ENCODE results near the gene KCNQ2. TPM values are rescaled to one million over a fixed set of nuclear protein-coding genes. Genes with fewer than 3 reads are reported as not detected.

The KCNQ2 gene
- total and polyA plus RNA-seq, 10 of the 15 experiments (the other 5 are each of a cell fraction or from before 2014, with no cell fraction given): 0.06 to 0.49 (median 0.26) TPM; not detected in 7

- no peak for TF ChIP-seq ZNF207 (IDR thresholded peaks at IDR 0.05; ENCODE audit: borderline replicate concordance)
These were observed 41.6 kb downstream of the KCNQ2 start (continued) for GRCh38 chr20:63430891-63431290.

- in situ Hi-C loops (cut with MboI) (no loop called here), intact Hi-C loops (cut with micrococcal nuclease; ENCODE audit: unreplicated experiment) (no loop called here)
- Histone ChIP-seq H3K4me2 (ENCODE audit: control insufficient read depth, insufficient read depth) (no peak overlapping the region), H3K9ac (ENCODE audit: control insufficient read depth, insufficient read depth, low read length) (no peak overlapping the region), H3K36me3 (ENCODE audit: control insufficient read depth in 2 of 2, insufficient read depth in 2 of 2, low read length in 1 of 2) (no peaks in the 10 kb centered on the region), H3K27me3 (replicated peaks in 1 of 2; ENCODE audit: control insufficient read depth in 2 of 2, insufficient read depth in 2 of 2, low read length in 1 of 2) (no peaks in the 10 kb centered on the region; a peak in 1 of 4 replicates), H3K4me1 (ENCODE audit: control insufficient read depth, insufficient read depth, low read length) (no peaks in the 10 kb centered on the region; the same call in 1 of the 2 replicates), H2AFZ (ENCODE audit: control insufficient read depth, low read depth, low read length) (no peak overlapping the region), H4K20me1 (ENCODE audit: control insufficient read depth, insufficient read depth) (no peaks in the 10 kb centered on the region), H3K27ac (ENCODE audit: control insufficient read depth, insufficient read depth) (no peak overlapping the region), H3K79me2 (ENCODE audit: control insufficient read depth, insufficient read depth, low read length) (no peaks in the 10 kb centered on the region), H3K4me3 (no peak overlapping the region), H3K9me3 (replicated peaks; ENCODE audit: control insufficient read depth, insufficient read depth, low read length) (no peaks in the 10 kb centered on the region; the same call in 2 of the 3 replicates)
- ChIA-PET POLR2A (no interaction called here), RAD21 (ENCODE audit: unreplicated experiment) (no interaction called here), CTCF (no interaction called here), SMC1A (ENCODE audit: uncharacterized antibody, unreplicated experiment) (no interaction called here)
- no peak for DNase-seq (ENCODE audit: low read depth, low spot score)
- 63% methylated on average over 15 of the region's 15 CpGs for WGBS (ENCODE audit: insufficient coverage, insufficient replicate concordance, low lambda C conversion rate, missing lambda C conversion rate)
- ATAC-seq: no peak
- TF ChIP-seq SMC3 (IDR thresholded peaks at IDR 0.05; ENCODE audit: borderline replicate concordance, low read length) (no peak), MEF2A (IDR thresholded peaks at IDR 0.05; ENCODE audit: insufficient read depth, low read depth, low read length) (no peak), SIN3A (IDR thresholded peaks at IDR 0.05; ENCODE audit: low read depth, low read length) (no peak)
- no TSS peak for BruUV-seq (replicated peaks)
- no peak for FAIRE-seq
These were observed 42.5 kb downstream of the KCNQ2 start for GRCh38 chr20:63429992-63430391.

DNA sequence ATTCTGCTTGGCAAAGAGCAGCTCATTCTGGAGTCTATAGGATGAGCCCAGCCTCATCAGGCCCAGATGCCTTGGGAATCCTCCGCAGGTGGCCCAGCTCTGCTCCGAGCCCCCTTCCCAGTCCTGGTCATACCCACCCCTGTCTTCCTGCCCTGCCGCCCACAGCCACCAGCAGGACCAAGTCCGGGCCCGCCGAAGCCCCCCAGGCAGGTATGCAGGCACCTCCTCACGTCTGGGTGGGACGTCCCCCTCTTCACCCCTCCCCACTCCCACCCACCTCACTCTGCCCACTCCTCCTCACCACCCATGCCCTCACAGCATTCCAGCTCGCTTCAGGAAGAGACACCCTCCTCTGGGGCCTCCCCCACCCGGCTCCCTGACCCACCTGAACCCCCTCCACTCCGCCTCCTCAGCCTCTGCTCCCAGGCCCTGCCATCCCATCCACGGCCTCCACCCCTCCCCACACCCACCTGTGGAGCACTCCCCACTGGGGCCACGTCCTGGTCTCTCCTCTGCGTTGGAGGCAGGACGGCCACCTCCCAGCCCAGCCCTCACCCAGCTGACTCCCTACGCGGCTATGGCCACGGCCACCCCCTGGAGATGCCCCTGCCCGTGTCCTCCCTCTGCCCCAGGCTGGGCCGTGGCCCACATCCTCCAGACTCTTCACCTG, 43.4 kb downstream of the KCNQ2 start:
- WGBS (ENCODE audit: insufficient coverage, insufficient replicate concordance, low lambda C conversion rate, missing lambda C conversion rate): 63% methylated on average over 14 of the region's 20 CpGs
- FAIRE-seq: no peak
- RAD21 ChIA-PET (ENCODE audit: unreplicated experiment): no interaction called here

More for the DNA sequence above, 43.4 kb downstream of the KCNQ2 start:
- Histone ChIP-seq H3K4me1 (ENCODE audit: control insufficient read depth, insufficient read depth, low read length) (no peaks in the 10 kb centered on the region; the same call in 1 of the 2 replicates), H3K36me3 (ENCODE audit: control insufficient read depth in 2 of 2, insufficient read depth in 2 of 2, low read length in 1 of 2) (no peaks in the 10 kb centered on the region), H3K79me2 (ENCODE audit: control insufficient read depth, insufficient read depth, low read length) (no peaks in the 10 kb centered on the region), H4K20me1 (ENCODE audit: control insufficient read depth, insufficient read depth) (no peaks in the 10 kb centered on the region), H3K9ac (ENCODE audit: control insufficient read depth, insufficient read depth, low read length) (no peak overlapping the region), H3K4me3 (no peak overlapping the region), H3K9me3 (replicated peaks; ENCODE audit: control insufficient read depth, insufficient read depth, low read length) (no peaks in the 10 kb centered on the region; the same call in 2 of the 3 replicates), H3K27me3 (replicated peaks in 1 of 2; ENCODE audit: control insufficient read depth in 2 of 2, insufficient read depth in 2 of 2, low read length in 1 of 2) (no peaks in the 10 kb centered on the region; a peak in 1 of 4 replicates), H3K4me2 (ENCODE audit: control insufficient read depth, insufficient read depth) (no peak overlapping the region), H2AFZ (ENCODE audit: control insufficient read depth, low read depth, low read length) (no peak overlapping the region), H3K27ac (ENCODE audit: control insufficient read depth, insufficient read depth) (no peak overlapping the region)
- TF ChIP-seq GATAD2B (conservative IDR thresholded peaks at IDR 0.05; ENCODE audit: low read depth) (no peak), MTA2 (IDR thresholded peaks at IDR 0.05; ENCODE audit: low read depth) (no peak), POLR2A (IDR thresholded peaks at IDR 0.05; ENCODE audit: low read depth, low read length) (no peak), STAT1 (conservative IDR thresholded peaks at IDR 0.05) (no peak)
- ATAC-seq (no peak), DNase-seq (ENCODE audit: low read depth, low spot score) (no peak)
- intact Hi-C loops (cut with micrococcal nuclease; ENCODE audit: unreplicated experiment) (no loop called here), in situ Hi-C loops (cut with MboI) (no loop called here)
- POLR2A ChIA-PET: no interaction called here
- SMC1A ChIA-PET (ENCODE audit: uncharacterized antibody, unreplicated experiment): no interaction called here
- CTCF ChIA-PET: no interaction called here
- BruUV-seq (replicated peaks): no TSS peak
